ENCODE measurements around the gene RPL28.
A peak's percentile ranks its signal among the peaks of the same experiment; 100 is the strongest.
"Not testable (repeated sequence)": the region's sequence is repeated elsewhere in the genome, so short reads cannot be mapped to it uniquely, and the experiment has no call there.

The RPL28 gene

GRCh38 chr19:55443824-55444480 lies 58.2 kb downstream of the RPL28 start:
- DNase-seq (ENCODE audit: low spot score) = no peak
- TF ChIP-seq CTCF (IDR thresholded peaks at IDR 0.05; ENCODE audit: extremely low read depth, missing control alignments) = no peak

GRCh38 chr19:55444646-55445045 lies 58.9 kb downstream of the RPL28 start:
- DNase-seq (ENCODE audit: low spot score) = no peak
- TF ChIP-seq CTCF (IDR thresholded peaks at IDR 0.05; ENCODE audit: extremely low read depth, missing control alignments) = no peak

GRCh38 chr19:55446060-55446459 lies 60.3 kb downstream of the RPL28 start:
- DNase-seq (ENCODE audit: low spot score) = no peak
- TF ChIP-seq CTCF (IDR thresholded peaks at IDR 0.05; ENCODE audit: extremely low read depth, missing control alignments) = no peak

GRCh38 chr19:55447421-55448174 lies 61.9 kb downstream of the RPL28 start:
- no peak for TF ChIP-seq CTCF (IDR thresholded peaks at IDR 0.05; ENCODE audit: extremely low read depth, missing control alignments)
- DNase-seq (ENCODE audit: low spot score) = no peak

DNA sequence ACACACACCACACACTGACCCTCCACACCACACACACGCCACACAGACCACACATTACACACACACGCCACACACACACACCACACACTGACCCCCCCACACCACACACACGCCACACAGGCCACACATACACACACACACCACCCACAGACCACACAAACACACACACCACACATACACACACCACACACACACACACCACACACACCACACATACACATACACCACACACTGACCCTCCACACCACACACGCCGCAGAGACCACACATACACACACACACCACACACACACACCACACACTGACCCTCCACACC lies 62.4 kb downstream of the RPL28 start:
- DNase-seq (ENCODE audit: low spot score) = not testable (repeated sequence)

- no peak for TF ChIP-seq CTCF (IDR thresholded peaks at IDR 0.05; ENCODE audit: extremely low read depth, missing control alignments)
- no peak for DNase-seq (ENCODE audit: low spot score)
Observed at GRCh38 chr19:55449469-55449868, 63.7 kb downstream of the RPL28 start.

DNA sequence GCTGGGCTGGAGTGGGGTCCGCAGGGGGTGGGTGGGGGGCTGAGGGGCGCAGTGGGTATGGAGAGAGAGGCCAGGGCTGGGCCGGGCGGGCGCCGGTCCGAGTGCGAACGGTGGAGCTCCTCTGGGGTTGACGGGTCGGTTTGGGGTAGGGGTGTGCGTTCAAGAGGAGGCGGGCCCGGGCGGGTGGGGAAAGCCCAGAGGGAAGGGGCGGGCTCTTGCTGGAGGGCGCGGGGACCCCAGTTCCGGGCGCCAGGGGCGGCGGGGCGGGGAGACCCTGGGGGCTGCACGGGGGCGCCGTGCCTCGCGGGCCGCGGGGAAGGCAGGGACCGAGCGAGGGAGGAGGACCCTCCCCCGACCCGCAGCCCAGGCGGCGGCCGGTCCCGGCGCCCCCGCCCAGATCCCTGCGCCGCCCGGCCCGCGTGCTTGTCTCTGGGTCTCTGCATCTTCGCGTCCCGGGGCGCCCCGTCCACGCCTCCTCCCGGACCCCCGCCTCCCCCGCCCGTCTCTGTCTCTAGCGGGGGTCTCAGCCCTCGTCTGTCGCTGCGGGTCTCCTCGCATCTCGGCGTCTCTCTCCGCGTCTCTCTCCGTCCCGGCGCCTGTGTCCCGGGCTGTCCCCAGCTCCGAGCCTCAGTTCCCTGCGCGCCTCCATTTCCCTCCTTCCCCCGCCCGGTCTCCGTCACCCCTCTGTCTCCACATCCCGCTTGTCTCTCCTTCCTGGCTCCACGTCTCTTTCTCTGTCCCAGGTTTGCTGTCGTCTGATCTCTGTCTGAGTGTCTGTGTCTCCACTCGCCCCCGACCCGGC lies 65.6 kb downstream of the RPL28 start:
- peak; percentile 65 for DNase-seq (ENCODE audit: low spot score)
- no peak for TF ChIP-seq CTCF (IDR thresholded peaks at IDR 0.05; ENCODE audit: extremely low read depth, missing control alignments)

Data from GM20000 (cell line).